Nephron progenitor cell (in vitro differentiated cells): ENCODE measurements around the gene SIK3.
A peak's percentile ranks its signal among the peaks of the same experiment; 100 is the strongest.

Source experiments
- DNase-seq: peaks from one replicate; pipeline ENCODE4 v3.0.0; 2021
- H3K27ac Mint-ChIP-seq: 2 replicates; pipeline ENCODE4 v1.8.0; 2021; ENCODE audit warnings: mild to moderate bottlenecking, moderate library complexity, mixed read lengths
- H3K27me3 Mint-ChIP-seq: 2 replicates; pipeline ENCODE4 v1.8.0; 2021; ENCODE audit warnings: mild to moderate bottlenecking, low read depth, mixed read lengths; ENCODE audit not compliant: poor library complexity
- H3K36me3 Mint-ChIP-seq: 2 replicates; pipeline ENCODE4 v1.8.0; 2021; ENCODE audit warnings: low read depth, mixed read lengths
- H3K4me1 Mint-ChIP-seq: 2 replicates; pipeline ENCODE4 v1.8.0; 2021; ENCODE audit warnings: mixed read lengths
- H3K4me3 Mint-ChIP-seq: 2 replicates; pipeline ENCODE4 v1.8.0; 2021; ENCODE audit warnings: mild to moderate bottlenecking, moderate library complexity, mixed read lengths
- H3K9me3 Mint-ChIP-seq: 2 replicates; pipeline ENCODE4 v1.8.0; 2021; ENCODE audit warnings: mild to moderate bottlenecking, moderate library complexity, mixed read lengths
- CTCF ChIP-seq: fragments of 200-600 bp; sonication (generic); IDR thresholded peaks from 2 replicates; pipeline ENCODE4 v1.5.0; 2021; ENCODE audit warnings: antibody characterized with exemption

Gene SIK3

GRCh38 chr11:116935089-116935488, 163.1 kb downstream of the SIK3 start:
- no peaks in the 10 kb centered on the region for H3K9me3 Mint-ChIP-seq
- peaks cover 4% of the 10 kb centered on the region for H3K27me3 Mint-ChIP-seq
- peaks cover 17% of the 10 kb centered on the region for H3K4me1 Mint-ChIP-seq
- H3K4me3 Mint-ChIP-seq = no peak overlapping the region
- no peak for TF ChIP-seq CTCF
- no peak for DNase-seq
- no peak overlapping the region for H3K27ac Mint-ChIP-seq
- H3K36me3 Mint-ChIP-seq = peaks cover 31% of the 10 kb centered on the region

- H3K27me3 Mint-ChIP-seq = peaks cover 6% of the 10 kb centered on the region
- peaks cover 28% of the 10 kb centered on the region for H3K4me1 Mint-ChIP-seq
- H3K4me3 Mint-ChIP-seq = no peak overlapping the region
- no peak for DNase-seq
- no peak overlapping the region for H3K27ac Mint-ChIP-seq
- peaks cover 23% of the 10 kb centered on the region for H3K36me3 Mint-ChIP-seq
- TF ChIP-seq CTCF = no peak
- no peaks in the 10 kb centered on the region for H3K9me3 Mint-ChIP-seq
Measured at GRCh38 chr11:116933961-116934360, 164.3 kb downstream of the SIK3 start.

- no peak for TF ChIP-seq CTCF
- Mint-ChIP-seq H3K4me3 (no peak overlapping the region), H3K27ac (no peak overlapping the region), H3K4me1 (peaks cover 36% of the 10 kb centered on the region), H3K9me3 (no peaks in the 10 kb centered on the region), H3K36me3 (peaks cover 27% of the 10 kb centered on the region), H3K27me3 (peaks cover 6% of the 10 kb centered on the region)
- no peak for DNase-seq
Measured at GRCh38 chr11:116932181-116932580, 166.0 kb downstream of the SIK3 start.

- no peak for DNase-seq
- peaks cover 6% of the 10 kb centered on the region for H3K27me3 Mint-ChIP-seq
- no peak overlapping the region for H3K27ac Mint-ChIP-seq
- H3K36me3 Mint-ChIP-seq = peaks cover 22% of the 10 kb centered on the region
- no peak for TF ChIP-seq CTCF
- no peak overlapping the region for H3K4me3 Mint-ChIP-seq
- H3K4me1 Mint-ChIP-seq = peaks cover 36% of the 10 kb centered on the region
- no peaks in the 10 kb centered on the region for H3K9me3 Mint-ChIP-seq
Measured at GRCh38 chr11:116931206-116931953, 166.8 kb downstream of the SIK3 start.

GRCh38 chr11:116930586-116930985, 167.6 kb downstream of the SIK3 start:
- peaks cover 25% of the 10 kb centered on the region for H3K36me3 Mint-ChIP-seq
- peaks cover 6% of the 10 kb centered on the region for H3K27me3 Mint-ChIP-seq
- H3K9me3 Mint-ChIP-seq = no peaks in the 10 kb centered on the region
- no peak for TF ChIP-seq CTCF
- DNase-seq = no peak
- no peak overlapping the region for H3K27ac Mint-ChIP-seq
- H3K4me1 Mint-ChIP-seq = peaks cover 36% of the 10 kb centered on the region
- H3K4me3 Mint-ChIP-seq = no peak overlapping the region

GRCh38 chr11:116930177-116930576, 168.1 kb downstream of the SIK3 start:
- Mint-ChIP-seq H3K27me3 (peaks cover 6% of the 10 kb centered on the region), H3K27ac (peak overlapping the region; percentile 69), H3K4me3 (no peak overlapping the region)

More at GRCh38 chr11:116930177-116930576, 168.1 kb downstream of the SIK3 start:
- no peak for TF ChIP-seq CTCF
- no peaks in the 10 kb centered on the region for H3K9me3 Mint-ChIP-seq
- DNase-seq = no peak
- peaks cover 27% of the 10 kb centered on the region for H3K36me3 Mint-ChIP-seq
- H3K4me1 Mint-ChIP-seq = peaks cover 39% of the 10 kb centered on the region
